Stimulated activated CD4-positive, alpha-beta T cell treated with anti-CD3 and anti-CD28 coated beads, Interleukin-15, amount 100 ng/mL, for 48 hours (primary cell): ENCODE data around the gene DOCK2.

ENCODE experiments used
- DNase-seq, 2 donors: peaks; one replicate each; pipeline ENCODE4 v3.0.0-alpha.2; 2020; ENCODE audit warnings: low read depth in 2 of 2

Gene DOCK2

DNA sequence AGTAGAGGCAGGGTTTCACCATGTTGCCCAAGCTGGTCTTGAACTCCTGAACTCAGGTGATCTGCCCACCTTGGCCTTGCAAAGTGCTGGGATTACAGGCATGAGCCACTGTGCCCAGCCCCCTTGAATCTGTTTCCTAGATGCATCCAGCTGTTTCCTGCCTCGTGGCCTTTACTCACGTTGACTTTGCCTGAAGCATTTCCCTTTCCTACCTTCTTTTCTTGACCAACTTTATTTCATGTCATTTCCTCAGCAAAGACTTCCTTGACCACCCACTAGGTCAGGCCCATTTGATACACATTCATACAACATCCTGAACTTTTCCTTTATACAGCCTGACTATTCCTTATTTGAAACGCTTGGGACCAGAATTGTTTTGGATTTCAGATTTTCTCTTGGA is 51.0 kb downstream of the DOCK2 start:
- no peak for DNase-seq

DNA sequence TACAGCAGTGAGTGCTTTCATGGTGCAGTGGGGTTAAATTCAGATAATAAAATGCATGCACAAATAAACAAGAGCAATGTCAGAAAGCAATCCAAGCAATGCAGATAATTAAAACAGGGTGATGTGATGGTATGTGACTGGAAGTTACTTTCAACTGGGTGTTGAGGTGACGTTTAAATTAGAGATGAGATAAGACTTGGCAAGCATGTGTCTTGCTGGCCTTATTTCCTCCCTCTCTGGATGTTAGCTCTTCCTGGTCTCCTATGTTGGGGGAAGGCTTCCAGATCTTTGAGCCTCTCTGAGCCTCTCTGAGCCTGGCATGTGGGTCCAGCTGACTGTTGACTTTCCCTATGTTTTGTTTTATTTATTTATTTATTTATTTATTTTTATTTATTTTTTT is 54.4 kb downstream of the DOCK2 start:
- DNase-seq = no peak

DNA sequence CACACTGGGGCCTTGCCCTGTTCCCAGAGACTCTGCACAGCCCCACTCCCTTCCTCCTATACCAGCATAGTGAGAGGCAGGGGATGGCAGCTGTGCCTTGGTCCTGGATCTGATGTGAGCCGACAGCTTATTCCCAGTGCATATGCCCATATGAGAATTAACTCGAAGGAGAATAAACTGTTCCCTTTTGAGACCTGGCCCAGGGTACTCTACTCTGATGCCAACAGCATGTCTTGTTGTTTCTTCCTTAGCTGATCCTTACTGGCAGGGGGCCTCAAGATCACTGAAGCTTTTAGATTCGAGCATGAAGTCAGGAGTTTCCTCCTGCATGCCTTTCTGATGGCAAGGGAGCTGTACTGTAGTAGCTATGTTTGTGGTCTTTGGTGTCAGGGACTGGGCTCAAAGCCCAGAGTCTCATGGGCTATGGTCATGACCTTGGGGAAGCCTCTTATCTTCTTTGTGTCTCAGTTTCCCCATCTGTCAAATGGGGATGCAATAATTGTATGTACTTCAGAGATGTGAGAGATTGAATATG is 57.1 kb downstream of the DOCK2 start:
- no peak for DNase-seq

DNA sequence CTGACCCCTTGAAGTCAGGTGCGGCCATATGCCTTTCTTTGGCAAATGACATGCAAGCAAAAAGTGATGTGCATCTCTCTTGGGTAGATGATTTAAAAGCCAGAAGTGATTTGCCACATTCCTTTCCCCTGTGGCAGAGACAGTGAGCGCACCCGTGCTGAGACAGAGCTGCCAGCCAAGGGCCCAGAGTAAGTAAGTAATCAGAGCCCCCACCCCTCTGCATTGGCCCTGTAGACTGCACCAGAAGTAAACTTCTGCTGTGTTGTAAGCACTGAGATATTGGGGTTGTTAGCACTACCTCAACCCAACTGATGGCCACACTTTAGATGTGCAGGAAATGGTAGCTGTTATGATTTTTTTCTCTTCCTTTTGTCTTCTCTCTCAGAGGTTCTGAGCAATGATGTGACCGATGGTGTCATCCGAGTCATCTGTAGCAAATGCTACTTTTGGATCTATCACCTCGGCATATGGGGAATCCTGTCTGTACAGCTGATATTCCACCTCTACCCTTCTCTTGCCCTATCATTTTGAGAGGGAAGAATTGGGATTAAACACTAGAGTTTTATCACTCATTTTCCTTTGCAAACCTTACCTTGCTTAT is 58.0 kb downstream of the DOCK2 start:
- DNase-seq = no peak

DNA sequence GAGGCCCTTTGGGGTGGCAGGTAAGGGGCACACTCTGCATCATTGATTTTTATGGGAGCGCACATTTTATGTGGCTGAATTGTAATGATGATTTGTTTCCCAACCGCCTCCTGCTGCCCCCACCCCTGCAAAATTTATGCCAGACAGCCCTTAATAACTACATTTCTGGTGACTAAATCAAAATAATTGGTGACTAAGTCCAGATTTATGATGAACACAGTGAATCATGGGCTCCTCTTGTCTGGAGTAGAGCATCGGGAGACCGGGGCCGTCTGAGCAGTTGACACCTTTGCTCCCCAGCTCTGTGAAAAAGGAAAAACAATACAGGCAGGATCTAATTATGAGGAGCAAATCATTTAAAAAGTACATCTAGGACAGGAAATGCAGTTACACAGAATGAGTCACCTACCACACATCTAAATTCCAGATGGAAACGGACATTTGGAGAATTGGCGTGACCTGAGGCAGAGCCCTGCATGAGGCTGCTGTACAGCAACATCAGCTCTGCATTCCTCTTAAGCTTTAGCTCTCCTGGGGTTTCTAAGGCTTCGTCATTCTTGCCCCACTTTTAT is 58.9 kb downstream of the DOCK2 start:
- DNase-seq = no peak

DNA sequence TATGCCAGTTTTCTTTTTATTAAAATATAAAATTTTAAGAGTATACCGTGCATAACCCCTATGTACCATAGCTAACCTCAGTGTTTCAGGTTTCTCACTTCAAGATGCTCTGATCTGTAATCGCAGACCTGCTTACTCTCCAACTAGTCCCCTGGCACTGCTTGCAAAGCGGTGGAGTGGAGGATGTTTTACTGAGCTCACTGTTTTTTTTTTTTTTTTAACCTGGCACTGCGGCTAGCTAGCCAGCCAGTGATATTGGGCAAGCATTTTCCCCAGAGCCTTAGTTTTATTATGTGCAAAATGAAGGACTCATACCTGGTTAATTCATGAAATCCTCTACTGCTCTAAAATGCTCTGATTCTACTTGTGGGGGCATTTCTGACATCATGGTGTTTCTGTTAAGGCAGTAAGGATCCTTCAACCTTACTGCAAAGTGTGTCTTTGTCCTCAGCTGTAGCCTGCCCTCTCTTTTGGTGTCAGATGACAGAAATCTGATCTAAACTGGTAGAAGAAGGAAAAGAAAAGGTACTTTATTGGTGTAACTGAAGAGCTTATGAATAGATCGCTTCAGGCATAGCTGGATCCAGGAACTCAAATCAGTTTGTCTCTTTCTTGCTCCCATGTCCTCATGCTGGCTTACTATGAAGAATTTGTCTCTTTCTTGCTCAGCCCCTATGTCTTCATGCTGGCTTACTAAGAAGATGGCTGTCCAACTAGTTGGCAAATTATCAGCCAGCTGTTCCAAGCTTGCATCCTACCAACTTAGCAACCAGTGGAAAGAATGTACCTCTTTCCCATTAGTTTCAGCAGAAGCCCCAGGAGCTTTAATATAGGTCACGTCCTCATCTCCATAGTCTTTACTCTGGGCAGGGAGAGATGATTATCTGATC is 59.8 kb downstream of the DOCK2 start:
- no peak for DNase-seq

DNA sequence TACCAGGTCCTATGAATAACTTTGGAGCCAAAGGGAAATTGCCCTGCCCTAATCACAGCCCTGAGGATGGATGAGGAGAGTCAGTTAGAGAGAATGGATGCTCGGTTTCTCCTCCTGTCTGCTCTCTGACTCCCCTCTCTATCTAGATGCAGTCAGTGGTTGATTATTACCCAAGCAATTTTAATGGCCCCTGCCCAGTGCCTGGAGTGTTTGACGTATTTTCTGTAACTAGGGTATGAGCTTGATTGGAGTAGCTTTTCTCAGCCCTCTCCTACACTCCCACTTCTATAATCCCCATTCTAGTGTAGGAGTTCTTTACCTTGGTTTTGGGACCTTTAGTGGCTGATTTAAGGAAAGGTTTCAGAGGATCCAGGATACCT is 60.4 kb downstream of the DOCK2 start:
- DNase-seq = no peak

DNA sequence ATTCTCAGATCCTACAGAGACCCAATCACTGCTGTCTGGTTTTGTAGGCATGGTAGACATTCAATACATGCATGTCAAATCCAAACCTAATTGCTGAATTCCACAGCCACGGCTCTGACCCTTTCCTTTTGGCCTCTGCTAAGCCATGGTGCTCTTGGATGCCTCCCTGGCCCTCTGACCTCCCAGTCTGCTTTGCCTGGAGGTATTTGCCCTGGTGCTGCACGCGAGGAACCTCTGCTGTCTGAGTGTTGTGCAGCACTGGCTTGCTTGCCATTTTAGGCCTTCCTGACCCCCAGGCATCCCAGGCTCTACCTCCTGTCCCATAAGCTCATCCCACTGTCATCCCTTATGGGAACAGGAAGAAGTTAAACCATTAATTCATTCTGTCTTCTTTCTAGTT is 60.9 kb downstream of the DOCK2 start:
- no peak for DNase-seq

DNA sequence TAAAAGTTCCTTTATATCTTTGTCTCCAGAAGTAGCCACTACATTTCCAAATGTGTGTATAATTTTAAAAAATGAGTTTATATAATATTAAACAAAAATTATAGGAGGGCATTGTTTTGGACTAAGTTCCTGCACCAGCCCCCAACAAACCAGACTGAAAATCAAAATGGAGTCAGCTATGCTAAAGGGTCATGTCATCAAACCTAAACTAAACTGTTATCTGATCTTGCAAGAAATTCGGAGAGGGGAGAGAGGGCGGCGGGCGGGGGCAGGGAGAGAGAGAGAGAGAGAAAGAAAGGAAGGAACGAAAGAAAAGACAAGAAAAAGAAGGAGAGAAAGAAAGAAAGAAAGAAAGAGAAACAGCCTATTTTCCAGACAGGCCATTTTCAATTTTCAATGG is 63.5 kb downstream of the DOCK2 start:
- no peak for DNase-seq

DNA sequence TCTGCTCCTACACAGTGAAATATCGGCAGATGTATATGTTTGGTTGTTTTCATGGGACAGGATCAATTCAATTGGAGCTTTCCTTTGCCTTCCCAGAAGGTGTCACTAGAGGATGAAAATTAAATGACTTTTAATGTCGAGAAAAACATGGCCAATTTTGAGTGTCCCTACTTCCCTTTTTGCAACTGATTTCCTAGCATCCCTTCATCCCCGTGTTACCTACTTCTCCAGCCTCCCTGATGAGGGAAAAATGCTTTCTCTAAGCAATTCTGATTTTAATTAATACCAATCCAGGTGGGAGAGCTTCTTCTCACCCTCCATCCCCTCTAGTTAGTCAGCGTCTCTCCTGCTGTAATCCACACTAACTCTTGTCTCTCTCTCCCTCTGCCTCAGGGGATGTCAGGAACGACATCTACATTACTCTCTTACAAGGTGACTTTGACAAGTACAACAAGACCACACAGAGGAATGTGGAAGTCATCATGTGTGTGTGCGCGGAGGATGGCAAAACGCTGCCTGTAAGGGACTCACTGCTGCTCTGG is 64.9 kb downstream of the DOCK2 start:
- DNase-seq = no peak

DNA sequence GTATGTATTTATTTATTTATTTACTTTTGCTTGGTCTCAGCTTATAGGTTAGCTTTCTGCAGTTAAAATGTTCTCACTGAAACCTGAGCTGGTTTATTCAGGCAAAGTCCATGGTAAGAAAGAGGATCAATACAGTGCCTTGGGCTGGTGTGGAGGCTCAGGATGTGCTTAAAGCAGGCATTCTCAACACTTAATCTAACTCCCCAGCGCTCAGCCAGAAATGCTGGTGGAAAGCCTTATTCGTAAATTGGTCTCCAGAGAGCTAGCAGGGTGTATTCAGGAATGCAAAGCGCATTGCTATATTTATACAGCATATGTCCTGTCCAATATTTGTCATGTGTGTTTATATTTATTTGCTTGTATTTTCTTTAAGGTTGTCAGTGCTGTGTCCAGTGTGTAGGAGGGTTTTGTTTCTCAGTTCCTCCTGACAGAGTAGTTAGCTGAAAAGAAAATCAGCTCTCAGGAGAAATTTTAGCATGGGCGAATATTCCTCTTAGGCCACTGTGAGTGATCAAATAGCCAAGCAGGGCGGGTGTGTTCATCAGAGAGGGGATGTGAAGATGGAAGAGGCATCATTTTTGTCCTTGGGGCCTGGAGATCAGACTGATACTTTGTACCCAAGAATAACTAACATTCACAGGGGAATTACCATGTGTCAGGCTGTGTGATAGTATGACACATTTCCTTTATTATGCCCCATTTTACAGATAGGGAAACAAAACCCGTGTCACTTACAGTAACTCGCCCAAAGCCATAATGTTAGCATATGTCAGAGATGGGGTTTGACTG is 65.8 kb downstream of the DOCK2 start:
- peak in 1 of 2 donors; percentile 10 for DNase-seq

DNA sequence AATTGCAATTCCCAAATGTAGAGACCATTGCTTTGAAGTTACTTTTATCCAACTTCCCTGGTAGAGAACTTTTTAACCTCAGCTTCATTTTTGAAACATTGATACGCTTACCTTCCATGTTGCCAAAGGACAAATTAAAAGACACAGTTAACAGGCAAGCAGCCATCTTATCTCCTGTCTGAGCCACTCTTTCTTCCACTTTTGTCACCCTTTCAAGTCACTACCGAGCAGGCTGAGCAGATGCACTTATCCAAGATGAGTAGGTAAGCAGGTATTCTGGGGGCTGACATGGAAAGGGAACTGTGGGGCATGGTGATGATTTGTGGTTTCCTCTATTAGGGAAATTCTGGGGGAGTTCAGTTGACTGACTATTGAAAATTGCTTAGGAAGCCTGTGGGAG is 66.7 kb downstream of the DOCK2 start:
- DNase-seq = no peak

DNA sequence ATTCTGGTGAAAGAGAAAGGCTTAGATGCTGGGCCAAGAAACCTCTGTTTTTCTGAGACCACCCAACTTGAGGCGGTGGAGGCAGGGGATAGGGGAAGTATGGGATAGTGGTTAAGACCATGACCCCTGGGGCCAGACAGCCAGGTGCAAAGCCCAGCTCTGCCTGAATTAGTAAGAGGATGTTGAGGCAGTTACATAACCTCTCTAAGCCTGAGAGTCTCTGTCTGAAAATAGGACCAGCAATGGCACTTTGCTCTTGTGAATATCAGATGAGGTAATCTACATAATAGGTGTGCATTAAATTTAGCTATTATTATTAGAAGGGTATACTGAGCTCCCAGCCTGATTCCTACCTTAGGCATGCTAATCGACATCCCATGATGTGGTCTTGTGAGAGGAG is 68.2 kb downstream of the DOCK2 start:
- DNase-seq = no peak

DNA sequence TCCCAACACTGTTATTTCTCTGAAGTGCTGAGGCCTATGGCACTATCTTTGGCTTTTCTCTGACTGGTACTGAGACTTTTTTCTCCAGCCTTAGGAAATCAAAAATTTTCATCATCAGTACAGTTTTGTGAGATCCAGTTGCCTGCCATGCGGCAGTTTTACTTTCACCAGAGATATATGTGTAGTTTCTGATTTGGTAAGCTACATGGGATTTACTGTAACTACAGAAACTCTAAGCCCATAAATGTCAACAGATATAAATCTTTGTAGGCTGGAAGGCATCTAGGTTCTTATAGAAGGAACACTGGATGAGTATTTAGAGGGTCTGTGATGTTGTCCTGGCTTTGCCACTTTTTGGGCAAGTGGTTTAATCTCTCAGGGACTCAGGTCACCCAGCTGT is 69.0 kb downstream of the DOCK2 start:
- DNase-seq = no peak

DNA sequence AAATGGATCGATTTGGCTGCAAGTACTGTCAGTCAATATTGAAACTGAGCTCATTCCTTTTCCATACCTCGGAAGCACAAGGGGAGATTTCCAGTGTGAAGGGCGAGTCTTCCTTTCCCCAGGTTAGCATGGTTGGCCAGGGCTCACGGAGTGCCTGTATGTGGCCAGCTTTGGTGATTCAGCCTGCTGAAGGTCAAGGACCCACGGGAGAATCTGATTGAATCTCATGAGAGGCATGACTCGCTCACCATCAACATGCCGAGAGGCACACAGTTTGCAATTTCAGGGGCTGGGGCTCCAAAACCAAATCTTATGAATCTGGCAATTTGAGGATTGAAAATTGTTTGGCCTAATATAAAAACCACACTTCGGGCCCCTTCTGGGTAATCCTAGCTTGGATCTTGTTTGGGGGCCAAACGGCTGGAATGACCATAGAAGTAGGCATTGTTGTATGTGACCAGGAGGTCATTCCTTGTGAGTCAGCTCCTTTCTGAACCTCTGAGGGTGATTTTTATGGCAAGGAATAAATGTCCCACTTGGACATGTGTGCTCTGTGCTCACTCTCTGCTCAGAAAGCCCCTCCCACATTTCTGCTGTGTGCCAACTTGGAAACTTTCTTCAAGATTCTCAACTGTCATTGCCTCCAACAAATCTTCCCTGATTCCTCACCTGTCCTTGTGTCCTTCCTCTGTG is 69.8 kb downstream of the DOCK2 start:
- no peak for DNase-seq

DNA sequence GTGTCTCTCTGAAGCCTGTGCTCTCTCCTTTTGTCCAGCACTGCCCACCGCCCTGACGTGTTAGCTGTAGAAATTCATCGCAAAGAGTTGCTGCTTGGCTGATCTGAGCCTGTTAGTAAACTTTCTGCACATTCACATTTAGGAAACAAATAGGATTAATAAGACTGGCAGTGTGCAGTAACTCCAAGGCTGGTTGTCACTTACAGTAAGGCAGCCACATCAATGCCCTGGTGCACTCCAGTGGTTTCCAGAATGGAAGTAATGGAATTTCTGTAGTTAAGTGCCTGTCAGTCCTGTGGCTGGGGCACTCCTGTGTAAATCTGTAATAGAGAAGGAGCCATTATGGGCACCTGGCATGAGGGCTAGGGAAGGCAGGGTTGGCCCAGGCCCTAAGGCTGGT is 70.6 kb downstream of the DOCK2 start:
- no peak for DNase-seq

DNA sequence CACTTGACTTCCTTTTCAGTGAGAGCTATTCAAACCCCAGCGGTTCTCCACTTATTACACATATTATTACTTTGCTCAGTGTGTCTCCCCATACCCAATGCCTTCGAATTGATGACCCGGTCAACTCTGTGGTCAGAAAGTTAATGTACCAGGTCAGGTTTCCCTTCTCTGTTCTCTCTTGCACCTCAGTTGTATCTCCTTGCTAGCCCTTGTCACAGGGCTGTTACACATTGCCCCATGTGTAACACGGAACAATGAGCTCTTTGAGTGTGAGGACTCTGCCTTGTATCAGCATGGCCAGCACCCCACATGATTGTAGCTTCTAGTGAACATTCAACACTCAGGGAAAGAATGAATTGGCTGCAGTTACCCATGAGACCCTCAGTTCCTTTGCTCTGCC is 73.6 kb downstream of the DOCK2 start:
- no peak for DNase-seq

DNA sequence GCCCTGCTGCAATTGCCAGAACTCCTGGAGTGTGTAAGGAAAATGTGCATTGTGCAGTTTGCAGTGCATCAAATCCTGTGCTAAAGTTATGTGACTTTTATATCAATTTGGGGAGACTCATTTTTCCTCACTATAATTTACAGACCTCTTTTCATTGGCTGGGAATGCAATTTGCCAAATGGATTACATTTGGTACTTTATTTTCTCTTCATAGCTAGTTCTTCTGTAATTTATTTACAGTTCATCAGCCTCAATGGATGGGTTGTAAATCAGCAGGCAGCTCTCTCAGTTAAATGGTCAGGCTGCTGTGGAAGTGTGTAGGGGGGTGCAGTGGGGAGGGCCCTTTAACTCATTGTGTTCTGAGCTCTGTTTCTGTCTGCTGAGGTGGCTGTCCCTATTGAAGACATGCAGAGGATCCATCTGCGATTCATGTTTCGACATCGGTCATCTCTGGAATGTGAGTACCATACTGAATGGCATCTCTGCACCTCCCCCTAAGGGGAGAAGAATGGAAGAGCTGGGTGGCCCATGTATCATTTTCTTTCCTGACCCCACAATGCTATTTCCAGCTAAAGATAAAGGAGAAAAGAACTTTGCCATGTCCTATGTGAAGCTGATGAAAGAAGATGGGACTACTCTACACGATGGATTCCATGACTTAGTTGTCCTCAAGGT is 74.6 kb downstream of the DOCK2 start:
- no peak for DNase-seq

DNA sequence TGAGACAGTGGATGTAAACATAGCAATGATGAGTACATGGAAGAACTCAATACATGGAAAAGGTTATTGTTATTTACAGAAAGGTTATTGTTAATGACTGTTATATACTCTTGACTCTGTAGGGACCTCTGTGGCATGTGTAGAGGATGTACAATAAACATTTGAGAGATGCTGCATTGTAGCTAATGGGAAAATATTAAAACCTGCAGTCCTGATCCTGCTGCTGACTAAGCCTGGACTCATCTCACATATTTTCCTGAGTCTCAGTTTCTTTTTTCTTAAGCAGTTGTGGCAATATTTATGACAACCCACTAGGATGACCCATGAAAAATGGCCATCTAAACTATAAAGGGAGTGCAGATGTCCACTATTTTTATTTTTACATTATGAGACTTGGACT is 75.4 kb downstream of the DOCK2 start:
- DNase-seq = no peak

DNA sequence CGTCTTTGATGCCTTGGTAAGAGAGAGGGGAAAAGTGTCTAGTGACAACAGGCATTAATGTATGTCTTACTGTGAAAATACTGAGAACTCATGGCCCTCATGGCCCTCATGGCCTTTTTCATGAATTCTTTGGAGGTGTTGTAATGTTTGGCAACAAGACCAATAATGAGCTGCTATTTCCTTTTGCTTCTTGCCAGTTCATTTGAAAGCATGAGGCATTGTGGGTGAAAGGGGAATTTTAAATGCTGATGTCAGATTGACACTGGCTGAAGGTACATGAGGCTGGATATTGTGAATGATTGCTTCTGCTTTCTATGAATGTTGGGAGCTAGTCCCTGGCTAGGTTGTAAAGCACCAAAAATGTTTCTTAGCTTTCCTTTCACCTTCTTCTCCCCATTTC is 79.2 kb downstream of the DOCK2 start:
- no peak for DNase-seq

DNA sequence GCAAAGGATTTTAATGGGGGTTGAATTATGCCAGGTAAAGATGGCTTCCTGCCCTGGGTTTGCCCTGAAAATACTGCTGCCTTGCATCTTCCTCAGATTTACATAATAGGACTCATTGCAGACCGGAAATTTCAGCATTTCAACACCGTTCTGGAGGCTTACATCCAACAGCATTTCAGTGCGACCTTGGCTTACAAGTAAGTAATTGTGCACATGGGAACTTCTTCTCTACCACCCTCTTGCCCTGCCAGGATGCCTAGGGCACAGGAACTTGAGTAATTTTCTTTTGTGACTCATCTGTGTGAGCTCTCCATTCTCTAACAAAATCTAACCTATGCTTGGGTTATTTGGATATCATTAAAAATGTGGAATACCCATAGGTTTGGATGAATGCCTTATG is 80.2 kb downstream of the DOCK2 start:
- DNase-seq = no peak
